ENCODE measurements around the gene SMOC2.
"Not testable (repeated sequence)": the region's sequence is repeated elsewhere in the genome, so short reads cannot be mapped to it uniquely, and the experiment has no call there.

The SMOC2 gene

GRCh38 chr6:168524571-168525001, 83.6 kb downstream of the SMOC2 start:
- no peak for DNase-seq

GRCh38 chr6:168525114-168525513, 84.1 kb downstream of the SMOC2 start:
- no peak for DNase-seq

DNA sequence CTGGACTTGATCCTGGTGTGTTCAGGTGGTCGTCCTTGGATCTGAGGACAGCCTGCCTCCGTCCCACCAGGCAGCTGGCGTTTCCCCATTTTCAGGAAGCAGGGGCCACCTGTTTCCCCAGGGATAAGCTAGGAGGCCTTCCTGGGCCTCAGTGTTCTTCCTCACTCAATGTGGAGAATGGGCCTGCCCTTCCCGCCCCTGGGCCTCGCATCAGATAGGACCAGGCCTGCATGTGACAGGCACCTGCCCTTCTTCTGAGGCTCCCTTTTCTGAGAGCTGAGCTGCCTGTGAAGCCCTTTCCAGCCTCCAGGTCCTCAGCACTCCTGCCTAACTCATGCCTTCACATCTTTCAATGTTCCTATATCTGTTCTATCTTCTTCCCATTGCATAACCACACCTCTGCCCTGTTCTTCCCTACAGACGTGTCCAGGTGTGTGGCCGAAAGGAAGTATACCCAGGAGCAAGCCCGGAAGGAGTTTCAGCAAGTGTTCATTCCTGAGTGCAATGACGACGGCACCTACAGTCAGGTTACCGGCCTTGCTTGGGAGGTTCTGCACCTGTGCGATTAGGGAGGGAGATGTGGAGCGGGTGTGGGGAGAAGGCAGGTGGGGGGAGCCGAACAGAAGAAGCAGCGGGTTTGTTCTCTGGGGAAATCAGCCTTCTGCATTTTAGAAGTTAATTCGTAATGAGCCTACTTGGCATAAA, 85.1 kb downstream of the SMOC2 start:
- DNase-seq = no peak

- DNase-seq = no peak
These were observed 85.9 kb downstream of the SMOC2 start for GRCh38 chr6:168526841-168527281.

- no peak for DNase-seq
These were observed 86.6 kb downstream of the SMOC2 start for GRCh38 chr6:168527451-168528210.

GRCh38 chr6:168528474-168529095, 87.6 kb downstream of the SMOC2 start:
- no peak for DNase-seq

DNA sequence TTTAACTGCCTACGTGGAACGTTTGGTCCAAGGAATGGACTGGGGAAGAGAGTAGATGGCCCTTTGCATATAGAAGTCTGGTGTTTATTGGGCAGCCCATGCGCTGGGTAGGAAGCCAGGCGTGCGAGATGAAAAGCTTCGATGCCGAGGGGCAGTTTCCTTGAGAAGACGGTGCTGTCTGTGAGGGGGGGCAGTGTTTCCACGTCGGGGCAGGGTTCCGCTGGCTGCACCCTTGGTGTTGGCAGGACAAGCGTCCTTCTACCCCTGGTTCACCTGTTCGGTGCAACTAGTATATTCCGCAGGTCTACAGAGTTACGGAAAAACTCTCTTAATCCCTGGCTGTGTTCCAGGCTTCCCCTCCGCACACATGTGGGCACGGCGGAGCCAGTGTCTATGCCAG, 88.2 kb downstream of the SMOC2 start:
- DNase-seq = no peak

GRCh38 chr6:168530653-168531071, 89.7 kb downstream of the SMOC2 start:
- no peak for DNase-seq

DNA sequence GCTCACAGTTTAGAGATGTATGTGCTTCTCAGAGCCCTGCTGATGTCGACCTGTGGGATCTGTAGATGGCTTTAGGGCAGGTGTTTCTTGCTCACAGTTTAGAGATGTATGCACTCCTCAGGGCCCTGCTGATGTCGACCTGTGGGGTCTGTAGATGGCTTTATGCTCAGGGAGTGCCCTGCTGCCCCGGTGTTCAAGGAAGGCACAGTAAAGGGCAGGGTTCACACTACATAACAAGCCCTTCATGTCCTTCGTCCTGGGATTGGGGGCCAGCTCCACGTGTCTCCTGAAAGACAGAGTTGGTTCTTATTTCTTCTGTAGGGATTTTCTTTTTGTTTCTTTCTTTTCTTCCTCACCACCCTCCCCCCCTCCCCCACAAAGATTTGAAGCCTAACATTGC, 91.1 kb downstream of the SMOC2 start:
- no peak for DNase-seq

DNA sequence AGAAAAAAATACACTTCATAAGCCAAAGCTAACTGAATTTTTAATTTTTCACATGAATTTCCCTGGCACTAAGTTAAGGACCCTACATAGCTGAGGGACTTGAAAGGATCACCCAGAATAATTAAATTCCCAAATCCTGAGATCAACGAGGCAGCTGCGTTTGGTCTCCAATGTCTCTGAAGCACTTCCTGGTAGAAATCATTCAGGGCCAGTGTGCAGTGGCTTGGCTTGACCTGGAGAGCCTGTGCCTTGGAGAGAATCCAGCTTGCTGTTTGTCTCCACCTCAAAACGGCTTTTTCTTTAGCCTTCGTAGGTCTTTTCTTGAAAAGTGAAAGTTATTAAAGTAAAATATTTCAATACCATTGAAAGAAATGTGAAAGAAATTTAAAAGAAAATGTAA, 92.4 kb downstream of the SMOC2 start:
- no peak for DNase-seq

DNA sequence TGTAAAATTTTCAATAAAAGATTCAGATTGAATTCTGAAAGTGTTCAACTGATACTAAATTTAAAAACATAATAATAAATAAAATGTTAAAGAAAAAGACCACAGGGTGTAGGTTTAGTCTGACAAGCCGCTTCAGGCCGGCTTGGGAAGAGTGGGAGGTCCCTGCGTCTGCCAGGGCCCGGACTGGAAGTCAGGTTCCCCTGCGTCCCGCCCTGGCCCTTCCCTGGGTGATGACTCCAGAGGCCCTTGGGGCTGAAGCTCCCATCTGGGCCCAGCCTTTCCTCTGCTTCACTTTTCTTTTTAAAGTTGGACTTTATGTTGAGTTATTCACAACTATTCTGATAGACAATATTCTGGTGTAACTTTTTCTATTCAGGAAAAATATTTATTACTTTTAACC, 93.3 kb downstream of the SMOC2 start:
- DNase-seq = no peak

GRCh38 chr6:168535711-168536110, 94.7 kb downstream of the SMOC2 start:
- DNase-seq = no peak

GRCh38 chr6:168536196-168536595, 95.2 kb downstream of the SMOC2 start:
- DNase-seq = no peak

- DNase-seq = no peak
These were observed 95.9 kb downstream of the SMOC2 start for GRCh38 chr6:168536665-168537539.

- DNase-seq = no peak
These were observed 96.5 kb downstream of the SMOC2 start for GRCh38 chr6:168537540-168537884.

- not testable (repeated sequence) for DNase-seq
These were observed 97.4 kb downstream of the SMOC2 start for GRCh38 chr6:168538188-168538891.

DNA sequence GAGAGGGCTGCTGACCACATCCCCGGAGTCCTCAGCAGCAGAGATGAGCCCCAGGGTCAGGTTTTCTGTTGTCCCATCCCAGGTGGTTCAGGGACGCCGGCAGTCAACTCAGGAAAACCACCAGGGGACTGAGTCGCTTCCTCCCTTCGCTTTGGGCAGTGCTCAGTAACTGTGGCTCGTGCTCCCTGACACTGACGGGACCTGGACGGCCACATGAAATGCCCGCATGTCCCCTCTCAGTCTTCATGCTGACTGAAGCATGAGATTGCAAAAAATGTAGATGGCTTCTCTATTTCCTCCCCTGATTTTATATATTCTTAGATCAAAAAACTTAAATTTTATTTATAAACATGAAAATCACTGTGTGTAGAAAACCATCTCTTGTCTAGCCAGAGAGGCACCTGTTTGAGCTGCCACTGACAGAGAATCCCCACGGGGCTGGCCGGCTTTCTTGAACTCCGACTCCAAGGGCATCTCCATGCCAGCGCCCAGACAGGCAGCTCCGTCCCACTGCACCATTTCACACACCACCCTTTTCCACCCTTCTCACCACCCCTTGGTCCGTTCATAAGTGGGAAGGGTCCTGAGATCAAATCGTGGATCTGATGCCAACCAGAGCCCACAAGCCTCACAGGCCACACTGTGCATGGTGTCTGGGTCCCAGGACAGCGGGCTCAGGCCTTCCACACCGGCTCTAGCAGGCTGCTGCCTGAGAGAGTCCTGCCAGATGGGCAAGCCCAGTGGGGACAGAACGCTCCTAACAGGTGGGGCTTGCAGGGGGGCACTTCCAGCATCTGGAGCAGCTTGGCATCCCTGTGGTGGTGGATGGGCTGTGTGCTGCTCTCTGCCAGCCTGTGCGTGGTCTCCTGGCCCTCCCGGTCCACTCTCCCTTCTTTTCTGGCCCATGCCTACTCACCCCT, 98.2 kb downstream of the SMOC2 start:
- DNase-seq = no peak

- no peak for DNase-seq
These were observed 99.8 kb downstream of the SMOC2 start for GRCh38 chr6:168540713-168541291.

DNA sequence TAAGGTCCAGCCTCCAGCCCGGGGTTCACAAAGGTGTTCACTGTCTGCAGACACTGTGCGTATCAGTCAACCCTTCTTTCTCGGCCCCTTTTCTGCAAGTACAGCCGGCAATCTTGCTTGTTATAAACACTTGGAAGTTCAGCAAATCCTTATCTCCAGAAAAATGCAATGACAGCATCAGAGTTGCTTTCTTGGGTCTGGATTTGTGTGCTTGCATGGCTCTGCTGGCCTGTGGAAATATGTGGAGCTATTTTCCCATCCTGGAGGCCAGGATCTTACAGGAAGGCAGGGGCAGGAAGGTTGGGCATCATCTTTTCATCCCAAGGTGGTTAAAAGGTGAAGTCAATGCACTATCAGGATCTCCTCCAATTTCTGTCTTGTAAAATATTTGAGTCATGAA, 100.3 kb downstream of the SMOC2 start:
- no peak for DNase-seq

DNA sequence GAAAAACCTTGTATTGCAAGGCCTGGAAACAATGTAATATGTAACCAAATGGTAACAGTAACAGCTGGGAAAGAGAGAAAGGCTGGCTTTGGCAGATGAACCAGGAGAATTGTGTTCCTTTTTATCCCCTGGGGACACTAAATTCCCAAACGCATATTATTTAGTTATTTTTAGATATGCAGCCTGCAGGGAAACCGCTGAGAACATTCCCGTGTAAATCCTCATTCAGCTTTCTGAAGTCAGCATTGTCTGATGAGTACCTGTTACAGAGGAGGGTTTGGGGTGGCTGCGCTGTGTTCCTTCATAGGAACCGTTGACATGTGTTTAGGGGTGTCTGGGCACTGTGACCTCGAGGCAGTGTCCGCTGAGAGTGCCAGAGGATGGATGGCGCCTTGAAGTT, 101.3 kb downstream of the SMOC2 start:
- DNase-seq = no peak

DNA sequence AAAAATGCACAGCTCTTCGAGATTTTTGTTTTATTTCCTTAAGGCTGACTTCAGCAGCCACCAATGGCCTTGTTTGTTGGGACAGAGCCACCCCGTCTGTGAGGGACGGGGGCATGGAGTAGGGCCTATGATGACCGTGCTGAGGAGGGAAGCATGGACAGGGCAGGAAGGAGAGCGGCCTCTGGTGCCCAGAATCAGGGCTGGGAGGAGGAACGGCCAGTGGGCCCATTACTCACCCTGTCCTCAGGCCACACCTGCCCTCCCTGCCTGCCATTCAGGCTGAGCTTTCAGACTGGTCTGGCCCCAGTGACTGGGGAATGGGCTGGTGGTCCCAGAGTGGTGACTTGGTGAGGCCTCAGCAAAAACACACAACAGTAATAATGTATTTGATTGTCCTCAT, 104.4 kb downstream of the SMOC2 start:
- no peak for DNase-seq
